AG09319 (cell line): ENCODE data around the gene PRR11.

Experiments
- DNase-seq: peaks from one replicate; pipeline ENCODE4 v3.0.0-alpha.2; 2010; ENCODE audit warnings: low read depth; ENCODE audit errors: extremely low read depth
- CTCF ChIP-seq: IDR thresholded peaks from 2 replicates; pipeline ENCODE4 v1.5.1; 2011; ENCODE audit warnings: low read depth, mild to moderate bottlenecking, inconsistent platforms, low read length, moderate library complexity

PRR11 gene

GRCh38 chr17:59139939-59140338 is 15.6 kb upstream of the PRR11 start:
- DNase-seq, result no peak
- no peak for TF ChIP-seq CTCF

- no peak for TF ChIP-seq CTCF
- DNase-seq, result no peak
Measured at GRCh38 chr17:59141860-59142259, 13.7 kb upstream of the PRR11 start.

- no peak for TF ChIP-seq CTCF
Measured at GRCh38 chr17:59145571-59146096, 9.9 kb upstream of the PRR11 start.

GRCh38 chr17:59149051-59149450 is 6.5 kb upstream of the PRR11 start:
- no peak for TF ChIP-seq CTCF
- DNase-seq, result no peak

More at GRCh38 chr17:59145571-59146096, 9.9 kb upstream of the PRR11 start:
- no peak for DNase-seq

- no peak for DNase-seq
- no peak for TF ChIP-seq CTCF
Measured at GRCh38 chr17:59149841-59150511, 5.6 kb upstream of the PRR11 start.

- no peak for DNase-seq
- TF ChIP-seq CTCF, result no peak
Measured at GRCh38 chr17:59151006-59151405, 4.5 kb upstream of the PRR11 start.

- no peak for DNase-seq
- TF ChIP-seq CTCF, result no peak
Measured at GRCh38 chr17:59151591-59151990, 4.0 kb upstream of the PRR11 start.
